Activated CD4-positive, alpha-beta T cell treated with anti-CD3 and anti-CD28 coated beads, Interleukin-2, amount 50 U/mL, for 48 hours (primary cell): ENCODE data around the gene TAAR8.
A peak's percentile ranks its signal among the peaks of the same experiment; 100 is the strongest.
"Not testable (repeated sequence)": the region's sequence is repeated elsewhere in the genome, so short reads cannot be mapped to it uniquely, and the experiment has no call there.

Experiments used
- DNase-seq, 2 experiments: peaks; one replicate each; pipeline ENCODE4 v3.0.0-alpha.2; 2020

The TAAR8 gene

GRCh38 chr6:132552372-132552771 lies at the start of gene TAAR8:
Gene TAAR8, plus strand, starts transcription at chr6:132552672. Its CDS starts 21 bp downstream, at chr6:132552693.
- no peak for DNase-seq

GRCh38 chr6:132504757-132505156 lies 47.7 kb upstream of the TAAR8 start:
- DNase-seq, result no peak

GRCh38 chr6:132505158-132505557 lies 47.3 kb upstream of the TAAR8 start:
- no peak for DNase-seq

GRCh38 chr6:132506461-132506860 lies 46.0 kb upstream of the TAAR8 start:
- no peak for DNase-seq

GRCh38 chr6:132506869-132507808 lies 45.3 kb upstream of the TAAR8 start:
- DNase-seq, result no peak

GRCh38 chr6:132511210-132511830 lies 41.2 kb upstream of the TAAR8 start:
- no peak for DNase-seq

GRCh38 chr6:132511831-132512220 lies 40.6 kb upstream of the TAAR8 start:
- no peak for DNase-seq

- DNase-seq, result no peak
Measured at GRCh38 chr6:132512342-132512637, 40.2 kb upstream of the TAAR8 start.

GRCh38 chr6:132512638-132513632 lies 39.5 kb upstream of the TAAR8 start, which contains the start of gene STX7:
Gene STX7, minus strand, starts transcription at chr6:132513116. Its CDS starts 9,586 bp downstream, at chr6:132503530.
- peak; percentile 85 to 88 for DNase-seq

- DNase-seq, result no peak
Measured at GRCh38 chr6:132513831-132514545, 38.5 kb upstream of the TAAR8 start.

GRCh38 chr6:132515386-132515785 lies 37.1 kb upstream of the TAAR8 start:
- no peak for DNase-seq

GRCh38 chr6:132520953-132521352 lies 31.5 kb upstream of the TAAR8 start:
- no peak for DNase-seq

GRCh38 chr6:132524646-132525045 lies 27.8 kb upstream of the TAAR8 start:
- no peak for DNase-seq

GRCh38 chr6:132525866-132526265 lies 26.6 kb upstream of the TAAR8 start:
- DNase-seq, result no peak

GRCh38 chr6:132526461-132526860 lies 26.0 kb upstream of the TAAR8 start:
- no peak for DNase-seq

- no peak for DNase-seq
Measured at GRCh38 chr6:132527791-132528190, 24.7 kb upstream of the TAAR8 start.

- peak; percentile 57 to 73 for DNase-seq
Measured at GRCh38 chr6:132530293-132530974, 22.0 kb upstream of the TAAR8 start.

GRCh38 chr6:132534546-132534945 lies 17.9 kb upstream of the TAAR8 start:
- not testable (repeated sequence) for DNase-seq

GRCh38 chr6:132537145-132537544 lies 15.3 kb upstream of the TAAR8 start:
- no peak for DNase-seq

- DNase-seq, result no peak
Measured at GRCh38 chr6:132537977-132538376, 14.5 kb upstream of the TAAR8 start, which contains the start of gene TAAR9. Gene TAAR9, plus strand, starts transcription at chr6:132538277. Its CDS starts 13 bp downstream, at chr6:132538290.

- no peak for DNase-seq
Measured at GRCh38 chr6:132544826-132545225, 7.6 kb upstream of the TAAR8 start.
